ENCODE data around the gene AGTPBP1. TPM values are rescaled to one million over a fixed set of nuclear protein-coding genes. Genes with fewer than 3 reads are reported as not detected.
A peak's percentile ranks its signal among the peaks of the same experiment; 100 is the strongest.

Gene AGTPBP1
- total and polyA plus RNA-seq, 2 of the 8 experiments (the other 6 are each of a cell fraction or from before 2014, with no cell fraction given), result 13.4 to 65.2 TPM

DNA sequence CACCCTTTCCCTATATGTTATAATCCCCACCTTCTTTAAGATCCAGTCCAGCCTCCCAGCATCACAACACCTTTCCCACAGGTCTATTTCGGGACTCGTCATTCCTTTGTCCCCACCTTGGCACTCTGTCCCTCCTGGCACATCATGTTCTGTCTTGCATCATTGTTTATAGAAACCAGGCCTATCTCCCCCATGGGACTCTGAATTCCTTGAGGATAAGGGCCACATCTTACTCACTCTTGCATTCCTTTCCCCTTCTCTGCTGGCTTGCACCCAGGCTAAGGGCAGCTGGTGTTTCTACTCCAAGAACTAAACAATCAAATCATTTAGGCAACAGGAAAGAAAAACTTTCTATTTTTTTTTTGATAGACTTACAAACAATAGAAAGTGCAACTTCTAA lies 205.7 kb downstream of the AGTPBP1 start:
- no peak overlapping the region for H3K27ac ChIP-seq (ENCODE audit: low read depth, low read length)
- H3K36me3 ChIP-seq (ENCODE audit: control insufficient read depth in 2 of 4, insufficient read depth in 4 of 4, low read length in 3 of 4), result no peaks in the 10 kb centered on the region
- H3K23me2 ChIP-seq (ENCODE audit: low read depth, low read length), result peaks cover 5% of the 10 kb centered on the region; the same call in 1 of the 2 replicates
- no peak overlapping the region for H3K4me2 ChIP-seq (ENCODE audit: insufficient read depth in 1 of 2, low read depth in 2 of 2, low read length in 2 of 2)
- H2AFZ ChIP-seq (ENCODE audit: low read length), result no peak overlapping the region
- peaks cover 0 to 4% of the 10 kb centered on the region in 2 experiments for H4K20me1 ChIP-seq (replicated peaks in 1 of 2; ENCODE audit: control insufficient read depth in 1 of 2, insufficient read depth in 2 of 2, low read length in 2 of 2)
- H3K9me3 ChIP-seq (ENCODE audit: insufficient read depth in 2 of 2, low read depth in 1 of 2, low read length in 1 of 2), result no peaks in the 10 kb centered on the region
- no peaks in the 10 kb centered on the region for H3K4me1 ChIP-seq (replicated peaks in 1 of 4; ENCODE audit: control insufficient read depth in 3 of 4, insufficient read depth in 4 of 4, low read length in 3 of 4)
- H3K56ac ChIP-seq (replicated peaks; ENCODE audit: insufficient read length, low read depth, low read length), result no peak overlapping the region
- H4K91ac ChIP-seq (replicated peaks; ENCODE audit: insufficient read length, low read length), result no peak overlapping the region
- H3K9ac ChIP-seq (replicated peaks in 1 of 4; ENCODE audit: extremely low read depth in 1 of 4, low read depth in 3 of 4, low read length in 3 of 4), result no peak overlapping the region
- no peaks in the 10 kb centered on the region for H3K79me2 ChIP-seq (ENCODE audit: control insufficient read depth in 1 of 2, insufficient read depth in 2 of 2, low read length in 2 of 2)
- no peak overlapping the region for H3K23ac ChIP-seq (ENCODE audit: insufficient read length)
- no peak overlapping the region for H3K4ac ChIP-seq (replicated peaks; ENCODE audit: insufficient read length, low read depth, low read length)
- H4K8ac ChIP-seq (ENCODE audit: extremely low read depth, insufficient read depth, low read length), result no peak overlapping the region; the same call in 1 of the 2 replicates
- H3K14ac ChIP-seq (ENCODE audit: insufficient read length), result no peak overlapping the region
- H4K5ac ChIP-seq (ENCODE audit: insufficient read length, low read depth, low read length), result no peak overlapping the region
- H2BK20ac ChIP-seq (ENCODE audit: low read length), result no peak overlapping the region
- H2BK12ac ChIP-seq (ENCODE audit: low read depth, low read length), result no peak overlapping the region
- no peak overlapping the region for H2BK15ac ChIP-seq (ENCODE audit: low read length)
- no peak for TF ChIP-seq TEAD4 (IDR thresholded peaks at IDR 0.05; ENCODE audit: low read depth, low read length)
- peak; percentile 13; the same call in 1 of the 2 replicates for TF ChIP-seq CEBPB (IDR thresholded peaks at IDR 0.05; ENCODE audit: low read depth, low read length)
- ChIA-PET CTCF (ENCODE audit: partially characterized antibody) (interaction anchor here (0.6 kb wide), 1 partner anchor 293 kb away, joined by 3 read pairs; no protein-coding TSS in a partner anchor), POLR2A (ENCODE audit: partially characterized antibody) (no interaction called here)
- FAIRE-seq (no peak), DNase-seq (ENCODE audit: low read depth in 1 of 2, low spot score in 2 of 2) (no peak)
- H2AK5ac ChIP-seq (ENCODE audit: low read depth, low read length), result no peak overlapping the region
- H3K27me3 ChIP-seq (replicated peaks in 1 of 4; ENCODE audit: control insufficient read depth in 3 of 4, extremely low read depth in 1 of 4, insufficient read depth in 3 of 4, low read length in 3 of 4), result no peaks in the 10 kb centered on the region
- H2BK120ac ChIP-seq (replicated peaks; ENCODE audit: low read depth, low read length), result no peak overlapping the region
- H2BK5ac ChIP-seq (ENCODE audit: low read depth, low read length), result no peak overlapping the region
- no peak overlapping the region for H3K18ac ChIP-seq (ENCODE audit: extremely low read depth, low read length)
- 0 out of 2 replicates have a peak, but pooled peaks cover 2% of the 10 kb centered on the region for H3K79me1 ChIP-seq (ENCODE audit: low read depth, low read length)
- H3K4me3 ChIP-seq (ENCODE audit: extremely low read depth in 1 of 4, insufficient read depth in 2 of 4, low read depth in 3 of 4, low read length in 4 of 4), result no peak overlapping the region
- 95% methylated on average over 2 of the region's 2 CpGs; no CpG with 5 or more reads in 1 of the 2 experiments for WGBS, 2 experiments (ENCODE audit: extremely low coverage in 1 of 2, insufficient coverage in 1 of 2, insufficient read length in 1 of 2, insufficient replicate concordance in 2 of 2, low coverage in 1 of 2, low lambda C conversion rate in 2 of 2, missing lambda C conversion rate in 1 of 2)

All from H1 (cell line).